Cardiac muscle cell (in vitro differentiated cells and primary cell): ENCODE measurements around the gene HAT1. TPM values are rescaled to one million over a fixed set of nuclear protein-coding genes. Genes with fewer than 3 reads are reported as not detected.

Experiments used
- DNase-seq, 2 donors: peaks; one replicate each; pipeline versions ENCODE4 v3.0.0 to v3.0.0-alpha.2; 2010 to 2017; ENCODE audit warnings: low read depth in 1 of 2, low spot score in 1 of 2
- H3K27ac ChIP-seq: fragments of 200-600 bp; sonication (generic); 2 replicates; pipeline ENCODE4 v1.5.1; 2016
- H3K27me3 ChIP-seq: fragments of 200-600 bp; sonication (generic); 2 replicates; pipeline ENCODE4 v1.6.0; 2016; ENCODE audit warnings: control low read depth
- H3K36me3 ChIP-seq: fragments of 200-600 bp; sonication (generic); 2 replicates; pipeline ENCODE4 v1.5.1; 2016; ENCODE audit warnings: control low read depth
- H3K4me1 ChIP-seq: fragments of 200-600 bp; sonication (generic); 2 replicates; pipeline ENCODE4 v1.8.1; 2017; ENCODE audit warnings: low read depth, mild to moderate bottlenecking, mixed run types
- H3K4me3 ChIP-seq: fragments of 200-600 bp; sonication (generic); 2 replicates; pipeline ENCODE4 v1.5.1; 2016; ENCODE audit warnings: mild to moderate bottlenecking
- H3K9me3 ChIP-seq: fragments of 200-600 bp; sonication (generic); 2 replicates; pipeline ENCODE4 v1.5.1; 2017; ENCODE audit warnings: low read depth, mild to moderate bottlenecking, control low read depth
- polyA plus RNA-seq: library from polyadenylated mRNA; unstranded; fragments of >200 nt; fragmentation: Nextera tagmentation; extraction: Ambion mirVana; gene quantifications from 2 replicates; pipeline ENCODE4 v1.2.1, GENCODE V29; 2016
- total RNA-seq: library from RNA; depleted of rRNA; stranded (reverse); fragments of >200 nt; gene quantifications from 2 replicates; pipeline ENCODE4 v1.2.3, GENCODE V29; 2016
- TF ChIP-seq, protein P1 (sequence below): IDR thresholded peaks from 2 replicates; pipeline ENCODE4 v1.5.1; 2012; ENCODE audit warnings: low read depth, mild to moderate bottlenecking, low read length

Gene HAT1
- total and polyA plus RNA-seq, 2 experiments from 2014 or later, result 30.7 to 84.0 TPM

DNA sequence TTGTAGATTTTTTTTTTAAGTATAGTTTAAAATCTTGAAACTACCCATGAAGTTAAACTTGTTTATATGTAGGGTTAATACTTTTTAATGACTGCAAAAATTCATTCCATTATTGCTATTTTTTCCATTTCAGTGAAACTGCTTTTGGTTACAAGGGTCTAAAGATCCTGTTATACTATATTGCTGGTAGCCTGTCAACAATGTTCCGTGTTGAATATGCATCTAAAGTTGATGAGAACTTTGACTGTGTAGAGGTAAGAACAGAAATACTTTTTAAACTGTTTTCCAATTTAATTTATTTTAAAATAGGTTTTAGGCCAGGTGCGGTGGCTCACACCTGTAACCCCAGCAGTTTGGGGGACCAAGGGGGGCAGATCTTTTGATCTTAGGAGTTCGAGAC is 30.5 kb downstream of the HAT1 start:
- no peak overlapping the region for H3K4me3 ChIP-seq
- H3K4me1 ChIP-seq, result no peaks in the 10 kb centered on the region
- no peaks in the 10 kb centered on the region for H3K9me3 ChIP-seq
- TF ChIP-seq, protein P1, sequence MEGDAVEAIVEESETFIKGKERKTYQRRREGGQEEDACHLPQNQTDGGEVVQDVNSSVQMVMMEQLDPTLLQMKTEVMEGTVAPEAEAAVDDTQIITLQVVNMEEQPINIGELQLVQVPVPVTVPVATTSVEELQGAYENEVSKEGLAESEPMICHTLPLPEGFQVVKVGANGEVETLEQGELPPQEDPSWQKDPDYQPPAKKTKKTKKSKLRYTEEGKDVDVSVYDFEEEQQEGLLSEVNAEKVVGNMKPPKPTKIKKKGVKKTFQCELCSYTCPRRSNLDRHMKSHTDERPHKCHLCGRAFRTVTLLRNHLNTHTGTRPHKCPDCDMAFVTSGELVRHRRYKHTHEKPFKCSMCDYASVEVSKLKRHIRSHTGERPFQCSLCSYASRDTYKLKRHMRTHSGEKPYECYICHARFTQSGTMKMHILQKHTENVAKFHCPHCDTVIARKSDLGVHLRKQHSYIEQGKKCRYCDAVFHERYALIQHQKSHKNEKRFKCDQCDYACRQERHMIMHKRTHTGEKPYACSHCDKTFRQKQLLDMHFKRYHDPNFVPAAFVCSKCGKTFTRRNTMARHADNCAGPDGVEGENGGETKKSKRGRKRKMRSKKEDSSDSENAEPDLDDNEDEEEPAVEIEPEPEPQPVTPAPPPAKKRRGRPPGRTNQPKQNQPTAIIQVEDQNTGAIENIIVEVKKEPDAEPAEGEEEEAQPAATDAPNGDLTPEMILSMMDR, result no peak
- no peak for DNase-seq
- no peak overlapping the region for H3K27ac ChIP-seq
- H3K36me3 ChIP-seq, result no peaks in the 10 kb centered on the region
- no peaks in the 10 kb centered on the region for H3K27me3 ChIP-seq

DNA sequence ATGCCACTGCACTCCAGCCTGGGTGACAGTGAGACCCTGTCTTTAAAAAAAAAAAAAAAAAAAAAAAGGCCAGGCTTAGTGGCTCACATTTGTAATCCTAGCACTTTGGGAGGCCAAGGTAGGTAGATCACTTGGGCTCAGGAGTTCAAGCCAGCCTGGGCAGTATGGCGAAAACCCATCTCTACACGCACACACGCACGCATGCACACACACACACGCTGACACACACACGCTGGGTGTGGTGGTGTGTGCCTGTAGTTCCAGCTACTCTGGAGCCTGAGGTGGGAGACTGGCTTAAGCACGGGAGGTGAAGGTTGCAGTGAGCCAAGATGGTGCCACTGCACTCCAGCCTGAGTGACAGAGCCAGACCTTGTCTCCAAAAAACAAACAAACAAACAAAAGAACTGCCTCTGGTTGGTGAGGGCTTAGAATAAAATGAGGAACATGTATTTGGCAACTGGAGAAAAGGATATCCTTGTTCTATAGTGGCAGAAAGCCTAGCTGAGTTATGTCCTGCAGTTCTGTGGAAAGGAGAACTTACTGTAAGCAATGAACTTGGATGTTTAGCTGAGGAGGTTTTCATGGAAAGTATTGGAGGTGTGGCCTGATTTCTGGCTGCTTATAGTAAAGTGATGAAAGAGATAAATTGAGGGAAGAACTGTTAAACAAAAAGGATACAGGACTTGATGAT is 34.0 kb downstream of the HAT1 start:
- H3K27me3 ChIP-seq, result no peaks in the 10 kb centered on the region
- no peak overlapping the region for H3K4me3 ChIP-seq
- DNase-seq, result no peak
- H3K27ac ChIP-seq, result no peak overlapping the region
- H3K9me3 ChIP-seq, result no peaks in the 10 kb centered on the region
- no peaks in the 10 kb centered on the region for H3K36me3 ChIP-seq
- H3K4me1 ChIP-seq, result no peaks in the 10 kb centered on the region
- TF ChIP-seq, protein P1, result no peak

DNA sequence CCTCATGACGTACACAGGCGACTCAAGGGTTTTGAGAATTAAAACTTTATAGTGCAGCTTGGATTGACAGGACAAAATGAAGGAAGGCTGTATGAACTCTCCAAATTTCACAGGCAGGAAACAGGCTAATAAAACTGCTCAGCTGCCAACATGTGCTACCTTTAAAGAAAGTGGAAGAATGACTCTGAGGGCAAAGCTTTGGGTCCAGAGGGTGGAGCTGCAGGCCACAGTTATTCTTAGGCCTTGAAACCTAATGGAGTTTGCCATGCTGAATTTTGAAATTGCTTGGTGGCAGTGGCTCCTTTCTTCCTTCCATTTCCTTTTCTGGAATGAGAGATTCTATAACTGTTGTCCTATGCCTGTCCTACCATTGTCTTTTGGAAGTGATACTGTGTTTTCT is 34.8 kb downstream of the HAT1 start:
- Histone ChIP-seq H3K9me3 (no peaks in the 10 kb centered on the region), H3K4me1 (no peaks in the 10 kb centered on the region), H3K4me3 (no peak overlapping the region), H3K27me3 (no peaks in the 10 kb centered on the region), H3K36me3 (no peaks in the 10 kb centered on the region), H3K27ac (no peak overlapping the region)
- peak; percentile 3 to 38 for DNase-seq
- TF ChIP-seq, protein P1, result peak; percentile 5

DNA sequence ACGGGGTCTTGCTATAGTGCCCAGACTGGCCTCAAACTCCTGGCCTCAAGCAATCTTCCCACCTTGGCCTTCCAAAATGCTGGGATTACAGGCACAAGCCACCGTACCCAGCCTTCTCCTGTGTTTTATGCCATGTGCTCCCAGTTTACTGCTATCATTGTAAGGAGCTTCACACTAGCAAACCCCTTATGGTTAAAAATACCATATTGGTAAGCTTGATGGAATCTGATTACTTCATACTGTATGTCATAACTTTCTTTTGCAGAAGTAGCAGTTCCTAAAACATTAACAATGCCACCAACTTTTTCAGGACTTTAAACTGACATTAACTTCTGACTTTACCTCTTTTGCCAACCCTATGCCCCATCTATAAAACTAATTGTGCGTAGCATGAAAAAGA is 36.2 kb downstream of the HAT1 start:
- Histone ChIP-seq H3K4me1 (no peaks in the 10 kb centered on the region), H3K9me3 (no peaks in the 10 kb centered on the region), H3K27me3 (no peaks in the 10 kb centered on the region), H3K36me3 (no peaks in the 10 kb centered on the region), H3K27ac (no peak overlapping the region), H3K4me3 (no peak overlapping the region)
- TF ChIP-seq, protein P1, result no peak
- DNase-seq, result peak in 1 of 2 donors; percentile 48

DNA sequence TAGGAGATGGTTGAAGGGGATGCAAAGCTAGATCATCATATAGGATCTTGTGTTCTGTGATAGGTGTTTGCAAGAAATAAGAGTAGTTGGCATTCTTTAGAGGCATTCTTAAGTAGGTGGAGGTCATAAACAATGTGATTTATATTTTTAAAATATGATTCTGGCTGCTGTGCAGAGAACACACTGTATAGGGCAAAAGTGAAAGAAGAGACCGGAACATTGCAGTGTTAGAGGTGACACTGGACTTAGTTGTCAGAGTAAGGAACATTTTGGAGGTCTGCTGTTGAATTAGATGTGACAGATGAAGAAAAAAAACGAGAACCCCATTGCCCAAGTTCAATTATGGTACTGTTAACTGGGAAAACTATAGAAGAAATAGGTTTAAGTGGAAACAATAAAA is 37.7 kb downstream of the HAT1 start:
- DNase-seq, result no peak
- Histone ChIP-seq H3K9me3 (no peaks in the 10 kb centered on the region), H3K4me3 (no peak overlapping the region), H3K27ac (no peak overlapping the region), H3K36me3 (no peaks in the 10 kb centered on the region), H3K27me3 (no peaks in the 10 kb centered on the region), H3K4me1 (no peaks in the 10 kb centered on the region)
- TF ChIP-seq, protein P1, result no peak
